NCI-H2107 (cell line): ENCODE data around the gene TERF2IP.

Experiments
- DNase-seq: peaks from one replicate; lab custom pipeline; 2025; lab: John Stamatoyannopoulos, UW

The TERF2IP gene

DNA sequence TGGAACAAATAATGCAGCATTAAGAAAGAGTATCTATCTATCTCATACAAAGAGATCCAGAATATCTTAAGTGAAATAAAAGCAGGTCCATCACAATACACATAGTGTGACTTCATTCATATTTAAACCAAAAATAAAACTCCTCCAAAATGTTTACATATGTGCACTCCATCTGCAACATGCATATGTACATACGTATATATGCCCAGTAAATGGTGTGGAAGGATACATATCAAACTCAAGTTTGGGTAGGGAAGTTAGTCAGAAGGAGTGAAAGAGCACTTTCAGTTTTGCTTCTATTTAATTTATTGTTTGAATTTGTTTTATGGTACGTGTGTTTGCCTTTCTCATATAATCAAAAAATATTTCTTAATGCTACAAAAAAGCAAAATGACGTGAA is 12.5 kb upstream of the TERF2IP start:
- no peak for DNase-seq

DNA sequence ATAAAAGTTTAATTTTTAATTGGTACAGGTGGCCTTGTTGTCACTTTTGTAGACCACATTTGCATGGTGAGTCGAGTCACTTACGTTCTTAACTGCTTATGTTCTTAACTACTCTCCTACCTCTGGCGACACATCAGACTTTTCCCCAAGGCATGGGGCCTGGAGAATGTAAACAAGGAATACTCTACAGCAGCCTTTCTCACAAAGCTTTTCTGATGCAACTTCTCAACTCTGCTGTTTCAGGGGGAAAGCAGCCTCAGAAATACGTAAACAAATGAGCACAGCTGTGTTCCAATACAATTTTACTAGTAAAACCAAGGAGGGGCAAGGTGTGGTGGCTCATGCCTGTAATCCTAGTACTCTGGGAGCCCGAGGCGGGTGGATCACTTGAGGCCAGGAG is 7.0 kb upstream of the TERF2IP start:
- DNase-seq: no peak

DNA sequence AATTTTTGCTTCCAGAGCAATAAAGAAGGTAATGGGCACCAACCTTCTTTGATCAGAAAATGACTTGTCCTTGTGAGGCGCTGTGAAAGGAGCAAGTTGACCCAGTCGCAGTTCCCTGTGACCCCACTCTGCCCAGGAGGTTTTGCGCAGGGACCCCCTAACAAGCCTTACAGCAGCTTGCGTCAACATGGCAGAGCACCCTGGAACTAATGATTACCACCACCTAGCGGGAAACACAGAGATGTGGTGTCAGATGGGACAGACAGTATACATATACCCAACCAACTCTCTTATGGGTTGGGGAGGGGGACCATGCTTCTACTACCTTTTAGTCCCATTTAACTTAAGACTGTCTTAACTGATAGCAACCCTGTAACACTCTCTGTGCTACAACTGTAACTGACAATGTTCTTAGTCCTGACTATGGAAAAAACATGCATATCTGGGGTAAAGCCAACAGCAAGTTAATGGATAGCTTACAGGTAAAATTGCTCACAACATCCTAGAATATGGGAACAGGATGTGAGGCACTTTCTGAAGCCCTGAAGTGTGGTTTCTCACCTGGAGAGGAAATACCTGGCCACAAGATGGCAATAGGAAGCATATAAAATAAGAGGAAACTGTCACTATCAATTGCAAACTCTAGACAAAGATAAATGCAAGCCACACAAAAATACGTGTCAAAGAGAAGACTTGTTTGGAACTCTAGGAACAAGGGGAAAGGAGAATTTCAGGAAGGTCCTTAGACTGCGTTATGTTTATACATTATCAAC is 3.1 kb upstream of the TERF2IP start:
- no peak for DNase-seq

DNA sequence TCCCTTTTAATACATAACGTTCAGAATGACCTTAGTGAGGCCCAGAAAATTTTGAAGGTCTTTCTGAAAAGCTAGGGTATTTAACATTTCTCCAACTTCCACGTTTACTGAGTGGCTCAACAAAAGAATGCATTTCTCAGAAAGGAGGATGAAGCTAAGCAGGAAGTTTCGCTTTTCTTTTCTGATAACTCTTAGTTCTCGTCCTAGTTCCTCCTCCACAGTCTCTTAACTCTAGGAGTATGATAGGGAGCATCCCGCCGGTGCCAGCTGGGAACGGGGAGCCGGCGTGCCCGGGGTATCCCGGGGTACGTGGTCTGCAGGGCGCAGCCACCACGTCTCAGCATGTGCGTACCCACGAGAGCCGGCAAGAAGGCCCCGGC is 471 bp upstream of the TERF2IP start:
- DNase-seq: no peak

DNA sequence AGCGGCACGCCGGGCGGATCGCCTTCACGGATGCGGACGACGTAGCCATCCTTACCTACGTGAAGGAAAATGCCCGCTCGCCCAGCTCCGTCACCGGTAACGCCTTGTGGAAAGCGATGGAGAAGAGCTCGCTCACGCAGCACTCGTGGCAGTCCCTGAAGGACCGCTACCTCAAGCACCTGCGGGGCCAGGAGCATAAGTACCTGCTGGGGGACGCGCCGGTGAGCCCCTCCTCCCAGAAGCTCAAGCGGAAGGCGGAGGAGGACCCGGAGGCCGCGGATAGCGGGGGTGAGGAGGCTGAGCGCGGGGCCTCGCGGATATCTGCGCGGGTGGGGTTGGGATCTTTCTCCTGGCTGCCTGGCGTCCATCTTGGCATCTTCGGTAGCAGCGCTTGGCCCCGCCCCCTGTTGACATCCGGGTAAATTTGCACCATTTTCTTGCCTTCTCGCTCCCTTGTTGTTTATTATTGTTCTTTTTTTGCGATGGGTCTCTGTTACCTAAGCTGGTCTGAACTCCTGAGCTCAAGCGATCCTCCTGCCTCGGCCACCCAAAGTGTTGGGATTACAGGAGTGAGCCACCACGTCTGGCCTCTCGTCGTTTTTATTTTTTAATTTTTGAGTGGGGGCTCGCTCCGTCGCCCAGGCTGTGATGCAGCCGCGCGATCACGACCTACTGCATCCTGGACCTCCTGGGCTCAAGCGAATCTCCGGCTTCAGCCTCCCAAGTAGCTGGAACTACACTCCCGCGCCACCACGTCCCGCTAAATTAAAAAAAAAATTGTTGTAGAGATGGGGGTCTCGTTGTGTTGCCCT is 898 bp downstream of the TERF2IP start:
- DNase-seq: peak; percentile 76

DNA sequence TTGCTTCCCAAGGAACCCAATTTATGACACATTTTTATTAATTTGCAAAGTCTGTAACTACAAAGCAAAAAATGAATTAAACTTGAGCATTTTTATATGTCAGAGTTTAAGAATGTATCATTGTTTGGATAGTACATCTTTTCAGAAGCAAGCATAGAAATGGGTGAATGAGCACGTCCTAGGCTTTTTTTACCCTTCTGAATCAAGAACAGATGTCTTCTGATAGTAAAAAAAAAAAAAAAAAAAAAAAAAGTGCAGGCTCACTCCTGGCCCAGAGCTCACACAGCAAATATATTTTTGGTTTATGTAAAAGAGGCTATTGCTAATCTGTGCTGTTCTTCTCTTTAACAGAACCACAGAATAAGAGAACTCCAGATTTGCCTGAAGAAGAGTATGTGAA is 6.3 kb downstream of the TERF2IP start:
- DNase-seq: no peak

DNA sequence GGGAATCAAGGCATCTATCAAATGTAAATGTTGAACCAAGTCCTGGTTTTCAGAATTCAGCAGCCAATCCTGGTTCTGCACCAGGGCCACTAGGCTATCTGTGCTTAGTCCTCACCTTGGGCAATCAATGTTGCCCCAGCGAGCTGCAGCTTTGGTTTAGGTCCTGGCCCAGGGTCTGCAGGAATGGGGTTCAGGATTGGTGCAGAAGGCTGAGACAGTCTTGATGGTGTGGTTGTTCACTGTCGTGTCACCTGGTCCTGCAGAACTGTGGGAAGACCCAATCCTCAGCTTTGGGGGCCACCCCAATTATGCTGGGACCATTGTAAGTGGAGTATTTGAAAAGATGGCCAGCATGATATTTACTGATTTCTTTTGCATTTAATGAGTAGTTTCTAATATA is 10.6 kb downstream of the TERF2IP start:
- no peak for DNase-seq

DNA sequence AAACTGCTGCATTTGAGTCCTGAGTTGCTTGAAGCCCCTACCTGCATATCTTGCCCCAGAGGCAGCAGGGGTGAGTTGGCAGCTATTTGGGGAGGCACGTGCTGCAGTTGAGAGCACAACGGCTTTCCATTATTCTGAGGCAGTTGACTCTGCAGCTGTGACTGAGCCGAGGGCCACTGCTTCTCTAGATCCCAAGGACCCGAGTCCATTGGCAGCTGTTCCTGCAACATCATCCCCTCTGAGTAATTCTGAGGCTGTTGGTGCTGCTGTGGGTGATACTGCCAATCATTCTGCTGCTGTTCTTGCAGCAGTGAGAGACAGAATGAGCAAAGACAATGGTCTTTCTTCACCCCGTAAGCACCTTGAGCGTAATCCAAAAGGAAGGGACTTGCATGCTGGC is 12.7 kb downstream of the TERF2IP start:
- DNase-seq: no peak

DNA sequence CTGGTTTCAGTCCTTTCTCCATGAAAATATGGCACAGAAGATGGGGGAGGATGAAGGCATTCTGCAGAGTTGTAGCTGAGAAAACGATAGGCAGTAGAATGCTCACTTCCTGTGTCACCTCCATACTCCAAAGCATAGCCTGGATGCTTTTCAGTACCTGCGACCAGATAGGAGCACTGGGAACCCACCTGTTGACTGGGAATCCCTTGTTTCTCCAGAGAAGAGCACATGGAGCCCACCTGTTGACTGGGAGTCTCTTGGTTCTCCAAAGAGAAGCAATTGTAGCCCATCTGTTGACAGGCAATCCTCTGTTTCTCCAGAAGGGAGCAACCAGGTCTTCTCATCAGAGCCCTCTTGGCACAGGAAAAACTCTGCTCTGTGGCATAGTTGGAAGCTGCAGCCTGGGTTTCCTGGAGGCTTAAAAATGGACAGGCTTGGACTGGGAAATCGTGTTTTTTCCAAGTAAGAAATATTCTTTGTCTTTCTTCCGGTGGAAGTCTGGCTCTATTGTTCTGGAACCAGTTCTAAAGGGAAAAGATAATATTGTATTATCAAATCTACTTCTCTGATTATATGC is 13.2 kb downstream of the TERF2IP start:
- no peak for DNase-seq

DNA sequence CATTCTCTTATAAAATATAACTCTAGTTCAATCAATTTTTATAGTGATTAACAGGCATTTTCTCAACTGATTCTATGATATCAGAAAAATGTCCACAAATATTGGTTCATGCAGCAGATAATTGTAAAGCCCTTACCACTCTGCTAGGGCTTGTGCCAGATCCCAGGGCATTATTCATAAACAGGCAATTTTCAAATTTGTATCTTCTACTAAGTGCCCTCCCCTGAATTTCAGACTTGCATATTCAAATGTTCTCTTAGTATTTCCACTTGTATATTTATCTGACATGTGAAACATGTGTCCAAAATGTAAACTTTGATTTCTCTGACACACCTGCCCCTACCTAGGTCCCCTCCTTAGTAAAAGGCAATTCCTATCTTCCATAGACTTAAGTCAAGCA is 19.9 kb downstream of the TERF2IP start:
- no peak for DNase-seq

DNA sequence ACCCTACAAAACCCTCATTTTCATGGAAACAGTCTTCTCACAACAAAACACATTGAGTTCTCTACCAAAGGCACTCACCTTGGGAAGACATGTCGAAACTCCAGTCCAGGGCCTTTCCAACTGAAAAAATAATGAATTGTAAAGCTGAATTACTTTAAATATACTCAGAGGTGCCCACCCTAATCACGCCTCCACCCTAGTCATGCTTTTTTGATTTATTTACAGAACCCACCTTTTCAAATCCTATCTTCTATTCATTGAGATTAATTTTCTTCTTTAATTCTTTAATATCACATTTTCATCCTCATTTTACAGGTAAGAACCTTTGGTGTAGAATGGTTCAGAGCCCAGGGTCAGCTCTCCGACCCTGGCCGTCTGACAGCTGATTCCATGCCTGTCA is 29.3 kb downstream of the TERF2IP start, which contains the start of gene CPHXL2:
Gene CPHXL2, minus strand, starts transcription at position 101 of the 400 bp plus-strand sequence. Its CDS starts 10 bp downstream, at position 91.
- no peak for DNase-seq

DNA sequence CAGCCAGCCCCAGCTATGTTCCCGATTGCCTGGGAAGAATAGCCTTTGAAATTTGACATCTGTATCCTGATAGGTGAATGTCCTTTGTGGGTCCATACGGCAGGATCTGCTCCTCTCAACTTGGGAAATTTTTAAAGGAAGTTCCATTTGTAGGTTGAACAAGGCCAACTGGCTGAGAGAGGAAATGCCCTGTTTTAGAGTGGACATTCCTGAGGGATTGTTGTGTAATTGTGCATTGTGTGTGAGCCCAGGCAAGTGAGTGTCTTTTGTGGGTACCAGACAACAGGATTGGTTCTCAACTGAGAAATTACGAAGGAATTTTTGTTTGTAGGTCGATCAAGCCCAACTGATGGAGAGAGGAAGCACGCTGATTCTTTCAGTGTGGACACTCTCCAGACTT is 31.8 kb downstream of the TERF2IP start:
- no peak for DNase-seq

DNA sequence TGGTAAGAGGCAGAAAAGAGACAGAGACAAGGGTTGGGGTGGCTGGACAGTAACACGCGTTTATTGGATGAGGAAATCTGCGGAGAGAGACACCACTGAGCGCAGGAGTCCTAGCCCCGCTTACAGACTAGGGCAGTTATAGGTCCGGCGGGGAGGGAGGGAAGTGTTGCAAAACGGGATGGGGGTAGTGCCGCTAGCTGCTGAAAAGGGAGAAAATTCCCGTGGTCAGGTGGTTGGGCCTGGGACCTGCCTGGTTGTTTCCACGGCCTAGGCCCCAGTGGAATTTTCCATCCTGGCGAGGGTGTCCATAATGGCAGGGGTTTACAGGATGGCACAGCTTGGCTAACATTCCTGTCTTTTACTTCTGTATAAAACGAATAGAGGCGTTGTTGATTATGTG is 34.7 kb downstream of the TERF2IP start:
- DNase-seq: no peak

DNA sequence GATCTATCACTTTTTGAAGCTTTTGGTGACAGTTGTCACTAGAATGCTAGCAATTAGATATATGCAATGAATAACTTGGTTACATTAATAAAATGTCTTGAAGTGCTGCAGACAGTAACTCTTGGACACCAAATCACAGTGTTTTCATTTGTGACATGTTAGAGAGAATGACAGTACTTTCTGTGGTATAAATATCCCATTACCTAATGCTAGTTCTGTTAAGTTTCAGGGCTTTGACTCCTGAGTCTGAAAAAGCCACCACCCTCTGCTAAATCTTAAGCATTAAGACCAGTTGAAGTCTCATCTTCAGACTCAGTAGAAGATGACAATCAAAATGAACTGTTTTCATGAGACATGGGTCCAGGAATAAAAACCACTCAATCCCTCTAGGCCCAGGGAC is 39.8 kb downstream of the TERF2IP start:
- DNase-seq: no peak

DNA sequence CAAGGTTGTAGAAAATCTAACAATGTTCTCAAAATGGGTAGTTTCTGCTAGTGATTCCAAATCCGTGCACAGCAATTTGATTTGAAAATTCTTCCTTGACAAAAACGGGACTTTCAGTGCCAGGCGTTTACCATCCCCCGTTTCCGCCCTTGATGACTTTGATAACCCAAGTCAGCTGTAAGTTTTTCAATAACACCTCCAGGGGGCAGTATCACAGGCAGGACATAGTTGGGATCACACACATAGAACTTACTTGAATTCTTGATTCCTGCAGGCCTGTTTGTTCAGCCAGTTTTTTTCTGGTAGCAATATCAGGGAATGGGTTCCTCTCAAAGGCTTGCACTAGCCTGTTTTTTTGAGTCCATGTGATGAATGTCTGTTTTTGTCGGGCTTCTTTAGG is 48.1 kb downstream of the TERF2IP start:
- DNase-seq: no peak

DNA sequence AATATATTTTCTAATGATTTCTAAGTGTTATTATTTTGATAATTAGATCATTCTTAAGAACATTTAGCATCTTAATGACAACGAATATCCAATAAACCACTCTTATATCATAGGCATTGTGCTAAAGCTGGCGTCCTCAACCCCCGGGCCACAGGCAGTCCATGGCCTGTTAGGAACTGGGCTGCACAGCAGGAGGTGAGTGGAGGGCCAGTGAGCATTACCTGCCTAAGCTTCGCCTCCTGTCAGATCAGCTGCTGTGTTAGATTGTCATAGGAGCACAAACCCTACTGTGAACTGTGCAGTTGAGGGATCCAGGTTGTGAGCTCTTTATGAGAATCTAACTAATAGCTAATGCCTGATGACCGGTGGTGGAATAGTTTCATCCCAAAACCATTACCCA is 50.0 kb downstream of the TERF2IP start:
- DNase-seq: no peak

DNA sequence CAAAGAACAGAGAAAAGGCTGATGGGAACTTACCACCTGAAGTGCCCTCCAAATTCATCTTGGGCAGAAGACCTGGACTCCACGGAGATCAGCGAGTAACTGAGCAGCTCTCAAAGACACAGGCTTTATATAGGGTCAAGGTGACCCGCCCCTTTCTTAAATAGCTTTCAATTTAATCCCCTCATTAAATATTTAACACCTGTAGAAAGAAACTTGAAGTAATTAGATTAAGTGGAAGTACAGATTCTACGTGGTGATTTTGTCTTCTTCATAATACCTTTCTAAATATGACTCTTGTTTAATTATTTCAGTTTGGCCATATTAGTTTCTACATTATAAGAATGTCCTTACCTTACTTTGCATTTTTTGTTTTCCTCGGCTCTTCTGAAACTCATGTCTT is 53.8 kb downstream of the TERF2IP start, which contains the start of gene DUXB:
Gene DUXB, minus strand, starts transcription at position 101 of the 400 bp plus-strand sequence. Its CDS starts 43 bp downstream, at position 58.
- DNase-seq: no peak

DNA sequence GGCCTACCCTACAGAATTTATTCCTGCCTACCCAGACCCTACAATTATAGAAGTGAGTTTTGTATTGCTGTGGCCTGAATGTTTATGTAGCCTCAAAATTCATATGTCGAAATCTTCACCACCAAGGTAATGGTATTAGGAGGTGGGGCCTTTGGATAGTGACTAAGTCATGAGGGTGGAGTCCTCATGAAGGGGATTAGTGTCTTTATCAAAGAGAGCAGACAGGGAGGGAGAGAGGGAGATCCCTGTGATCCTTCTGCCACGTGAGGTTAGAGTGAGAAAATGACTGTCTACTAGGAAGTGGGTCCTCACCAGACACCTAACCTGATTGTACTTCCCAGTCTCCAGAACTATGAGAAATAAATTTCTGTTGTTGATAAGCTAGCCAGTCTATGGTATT is 54.7 kb downstream of the TERF2IP start:
- DNase-seq: no peak

DNA sequence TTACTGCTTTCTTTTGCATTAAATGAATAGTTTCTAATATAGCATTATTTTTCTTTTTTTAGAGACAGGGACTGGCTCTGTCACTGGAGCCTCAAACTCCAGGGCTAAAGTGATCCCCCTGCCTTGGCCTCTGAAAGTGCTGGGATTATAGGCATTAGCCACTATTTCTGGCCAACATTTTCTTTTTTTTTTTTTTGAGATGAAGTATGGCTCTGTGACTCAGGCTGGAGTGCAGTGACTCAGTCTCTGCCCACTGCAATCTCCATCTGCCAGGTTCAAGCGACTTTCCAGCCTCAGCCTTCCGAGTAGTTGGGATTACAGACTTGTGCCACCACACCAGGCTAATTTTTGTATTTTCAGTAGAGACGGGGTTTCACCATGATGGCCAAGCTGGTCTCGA is 55.7 kb downstream of the TERF2IP start:
- DNase-seq: no peak
